HepG2 (cell line): ENCODE results near the gene SCO1. TPM values are rescaled to one million over a fixed set of nuclear protein-coding genes. Genes with fewer than 3 reads are reported as not detected.

Source experiments
- ATAC-seq: fragments of 200-7000 bp; cut with Tn5 transposase; 3 replicates; pipeline ENCODE4 v1.9.1; 2020; ENCODE audit warnings: mild to moderate bottlenecking, moderate library complexity
- BruUV-seq: library from RNA; stranded (reverse); fragments of 400-500 nt; replicated peaks from 2 replicates; lab custom pipeline; 2021; lab: Mats Ljungman, UMichigan
- CTCF ChIA-PET: fragments of 300-600 bp; formaldehyde crosslinking; extraction: SDS; loops from one replicate; lab custom pipeline; 2021; ENCODE audit warnings: low total read pairs, inconsistent platforms, low intra/inter-chr PET ratio; lab: Yijun Ruan, JAX
- POLR2A ChIA-PET: fragments of 350-600 bp; sonication (Branson Sonifier 250); formaldehyde crosslinking; loops from one replicate; lab custom pipeline; 2020; ENCODE audit warnings: antibody characterized with exemption, inconsistent platforms; lab: Yijun Ruan, JAX
- DNase-seq: peaks from one replicate; pipeline ENCODE4 v3.0.0-alpha.2; 2015; ENCODE audit warnings: low spot score
- FAIRE-seq: peaks from 3 replicates; lab custom pipeline; 2011; peaks lifted over from hg19 to GRCh38; lab: Jason Lieb, UNC
- H2AFZ ChIP-seq: one replicate; pipeline ENCODE4 v1.6.1; 2011; ENCODE audit warnings: low read length, inconsistent platforms
- H3K27ac ChIP-seq: fragments of 300-600 bp; 3 replicates; pipeline ENCODE4 v1.8.0; 2011; ENCODE audit warnings: mixed run types, mild to moderate bottlenecking, mixed read lengths, low read length, inconsistent platforms; ENCODE audit not compliant: insufficient read depth; ENCODE audit errors: extremely low read length
- H3K27me3 ChIP-seq, 2 experiments: fragments of 200-600 bp in 1 of 2; 2 replicates in 1 of 2; 3 replicates in 1 of 2; pipeline versions ENCODE4 v1.6.0 to v1.8.0; 2011; ENCODE audit warnings: low read length in 2 of 2, mild to moderate bottlenecking in 2 of 2, moderate library complexity in 2 of 2, inconsistent platforms in 1 of 2; ENCODE audit not compliant: insufficient read depth in 2 of 2, control insufficient read depth in 1 of 2
- H3K36me3 ChIP-seq, 2 experiments: fragments of 200-600 bp in 1 of 2; replicated peaks in 1 of 2; 2 replicates in 1 of 2; 3 replicates in 1 of 2; pipeline versions ENCODE4 v1.5.1 to v1.8.0; 2011; ENCODE audit warnings: low read length in 2 of 2, inconsistent platforms in 1 of 2; ENCODE audit not compliant: insufficient read depth in 2 of 2, control insufficient read depth in 1 of 2
- H3K4me1 ChIP-seq: 2 replicates; pipeline ENCODE4 v1.5.1; 2012; ENCODE audit warnings: low read length, inconsistent platforms; ENCODE audit not compliant: insufficient read depth
- H3K4me2 ChIP-seq: 2 replicates; pipeline ENCODE4 v1.6.0; 2011; ENCODE audit warnings: low read depth, low read length, inconsistent platforms
- H3K4me3 ChIP-seq, 3 experiments: fragments of 200-600 bp in 1 of 3; sonication (generic), shearing (Covaris generic) in 1 of 3; replicated peaks in 1 of 3; 2 replicates each; pipeline ENCODE4 v1.5.1; 2011 to 2016; ENCODE audit warnings: low read length in 3 of 3, inconsistent platforms in 2 of 3, low read depth in 2 of 3, mild to moderate bottlenecking in 2 of 3, control low read depth in 1 of 3, mixed read lengths in 1 of 3; ENCODE audit not compliant: insufficient read depth in 1 of 3
- H3K79me2 ChIP-seq: one replicate; pipeline ENCODE4 v1.6.1; 2011; ENCODE audit warnings: low read length, inconsistent platforms; ENCODE audit not compliant: insufficient read depth
- H3K9ac ChIP-seq: 2 replicates; pipeline ENCODE4 v1.6.0; 2011; ENCODE audit warnings: mild to moderate bottlenecking, low read depth, low read length, inconsistent platforms; ENCODE audit not compliant: insufficient read depth
- H3K9me3 ChIP-seq: 2 replicates; pipeline ENCODE4 v1.5.1; 2012; ENCODE audit warnings: mild to moderate bottlenecking, low read length
- H4K20me1 ChIP-seq: 2 replicates; pipeline ENCODE4 v1.6.0; 2011; ENCODE audit warnings: inconsistent platforms, mild to moderate bottlenecking, low read length, moderate library complexity; ENCODE audit not compliant: insufficient read depth
- ATF6 ChIP-seq: sonication (generic); formaldehyde crosslinking; conservative IDR thresholded peaks from 2 replicates; pipeline ENCODE4 v1.4.0; 2020; ENCODE audit warnings: missing genetic modification reagents
- CCAR2 ChIP-seq: fragments of 200-400 bp; formaldehyde crosslinking; optimal IDR thresholded peaks from 2 replicates; pipeline ENCODE3; 2018; ENCODE audit warnings: low read depth, mild to moderate bottlenecking, low read length, moderate library complexity
- GATAD1 ChIP-seq: IDR thresholded peaks from 2 replicates; pipeline ENCODE4 v1.6.1; 2016; ENCODE audit warnings: missing genetic modification reagents, missing compliant biosample characterization
- NFE2L1 ChIP-seq: sonication (generic); formaldehyde crosslinking; IDR thresholded peaks from 2 replicates; pipeline ENCODE4 v1.4.0; 2020; ENCODE audit warnings: missing genetic modification reagents, mild to moderate bottlenecking, borderline replicate concordance
- NFKB2 ChIP-seq: sonication (generic); formaldehyde crosslinking; IDR thresholded peaks from 2 replicates; pipeline ENCODE4 v1.4.0; 2020; ENCODE audit warnings: missing genetic modification reagents, borderline replicate concordance
- NR0B2 ChIP-seq: sonication (generic); formaldehyde crosslinking; IDR thresholded peaks from 2 replicates; pipeline ENCODE4 v1.4.0; 2020; ENCODE audit warnings: mild to moderate bottlenecking, missing genetic modification reagents
- ONECUT2 ChIP-seq: sonication (generic); formaldehyde crosslinking; IDR thresholded peaks from 2 replicates; pipeline ENCODE4 v1.4.0; 2020; ENCODE audit warnings: missing genetic modification reagents
- RFXANK ChIP-seq: IDR thresholded peaks from 2 replicates; pipeline ENCODE4 v1.6.1; 2016
- SOX13 ChIP-seq, 3 experiments: fragments of 450-650 bp in 1 of 3; sonication (generic) in 1 of 3; formaldehyde crosslinking in 1 of 3; IDR thresholded peaks in 2 of 3; conservative IDR thresholded peaks in 1 of 3; 2 replicates each; pipeline versions ENCODE4 v1.5.0 to v1.6.1; 2016 to 2020; ENCODE audit warnings: antibody characterized with exemption in 1 of 3, mild to moderate bottlenecking in 1 of 3, missing compliant biosample characterization in 1 of 3, missing genetic modification reagents in 1 of 3, moderate library complexity in 1 of 3
- SRSF9 ChIP-seq: fragments of 200-400 bp; formaldehyde crosslinking; IDR thresholded peaks from 2 replicates; pipeline ENCODE4 v1.6.1; 2018; ENCODE audit warnings: borderline replicate concordance, mild to moderate bottlenecking, low read depth, low read length; ENCODE audit not compliant: insufficient read depth, poor library complexity, severe bottlenecking
- U2AF1 ChIP-seq: fragments of 200-400 bp; formaldehyde crosslinking; optimal IDR thresholded peaks from 2 replicates; pipeline ENCODE3; 2017; ENCODE audit warnings: mild to moderate bottlenecking, low read depth, low read length
- ZFP41 ChIP-seq: sonication (generic); formaldehyde crosslinking; IDR thresholded peaks from 2 replicates; pipeline ENCODE4 v1.4.0; 2020; ENCODE audit warnings: mild to moderate bottlenecking, missing genetic modification reagents, borderline replicate concordance
- ZNF670 ChIP-seq: sonication (generic); formaldehyde crosslinking; IDR thresholded peaks from 2 replicates; pipeline ENCODE4 v1.8.0; 2022; ENCODE audit warnings: mild to moderate bottlenecking, missing genetic modification reagents, borderline replicate concordance
- ZNF776 ChIP-seq: sonication (generic); formaldehyde crosslinking; IDR thresholded peaks from 2 replicates; pipeline ENCODE4 v1.4.0; 2020; ENCODE audit warnings: mild to moderate bottlenecking, missing genetic modification reagents
- ZNF782 ChIP-seq: sonication (generic); formaldehyde crosslinking; IDR thresholded peaks from 2 replicates; pipeline ENCODE4 v1.4.0; 2020; ENCODE audit warnings: missing genetic modification reagents, mild to moderate bottlenecking, borderline replicate concordance
- whole genome bisulfite sequencing: methylation state at CpG from one replicate; pipeline ENCODE4 v1.1.6; 2017; ENCODE audit warnings: low lambda C conversion rate; 5-methylcytosine and 5-hydroxymethylcytosine counted together
- in situ Hi-C: cut with HindIII; loops from 2 replicates; pipeline ENCODE4 v1.10.0; 2017; ENCODE audit warnings: low pct_unique_long_range_greater_than_20kb; ENCODE audit not compliant: extremely low pct_ligation_motif_present
- intact Hi-C: fragments of 100-400 bp; cut with micrococcal nuclease; formaldehyde crosslinking; loops from one replicate; pipeline ENCODE4 v1.10.0; 2022; ENCODE audit not compliant: unreplicated experiment
- polyA plus RNA-seq, 8 experiments: library from polyadenylated mRNA; depleted of rRNA in 3 of 8; stranded (reverse) in 7 of 8; unstranded in 1 of 8; fragments of >200 nt; fragmentation: Illumina TruSeq in 4 of 8; extraction: Trizol in 4 of 8; gene quantifications; 2 replicates each; pipeline versions ENCODE4 v1.2.1 to v1.2.3, GENCODE V29; 2011 to 2016; ENCODE audit warnings: low read depth in 4 of 8, missing spikeins in 1 of 8, mixed read lengths in 1 of 8; ENCODE audit not compliant: insufficient read depth in 1 of 8
- total RNA-seq, 5 experiments: library from RNA; depleted of rRNA; stranded (reverse); fragments of >200 nt; fragmentation: Illumina TruSeq; extraction: Trizol; gene quantifications; 2 replicates each; pipeline ENCODE4 v1.2.3, GENCODE V29; 2016; ENCODE audit warnings: low read depth in 1 of 5
- TF ChIP-seq, protein P1 (sequence below): sonication (generic); formaldehyde crosslinking; IDR thresholded peaks from 2 replicates; pipeline ENCODE4 v1.5.1; 2020; ENCODE audit warnings: mild to moderate bottlenecking, moderate library complexity, missing genetic modification reagents
- TF ChIP-seq, protein P2 (sequence below): IDR thresholded peaks from 2 replicates; pipeline ENCODE4 v1.6.1; 2018; ENCODE audit warnings: missing genetic modification reagents
- TF ChIP-seq, protein P3 (sequence below): sonication (generic); formaldehyde crosslinking; IDR thresholded peaks from 2 replicates; pipeline ENCODE4 v1.5.1; 2020; ENCODE audit warnings: missing genetic modification reagents, mild to moderate bottlenecking, borderline replicate concordance

Gene SCO1
- total and polyA plus RNA-seq, 2 of the 13 experiments (the other 11 are each of a cell fraction or from before 2014, with no cell fraction given), result 11.4 to 50.3 TPM

GRCh38 chr17:10640475-10640874, 56.9 kb downstream of the SCO1 start:
- DNase-seq (no peak), ATAC-seq (no peak), FAIRE-seq (no peak)
- Histone ChIP-seq H3K9ac (no peak overlapping the region), H3K9me3 (no peaks in the 10 kb centered on the region), H3K4me2 (no peak overlapping the region), H4K20me1 (no peaks in the 10 kb centered on the region), H3K27me3 (no peaks in the 10 kb centered on the region), H3K36me3 (peaks cover 1 to 16% of the 10 kb centered on the region in 2 experiments; a peak in 3 of 5 replicates), H3K27ac (no peak overlapping the region), H3K79me2 (no peaks in the 10 kb centered on the region), H2AFZ (no peak overlapping the region), H3K4me3 (no peak overlapping the region), H3K4me1 (no peaks in the 10 kb centered on the region)
- in situ Hi-C loops, result no loop called here
- WGBS, result 62% methylated on average over 3 of the region's 3 CpGs
- BruUV-seq, result no TSS peak
- intact Hi-C loops, result no loop called here
- ChIA-PET CTCF (no interaction called here), POLR2A (no interaction called here)
- TF ChIP-seq ZNF670 (no peak), SOX13 (IDR thresholded peaks at IDR 0.05) (no peak), SOX13 (CRISPR knock-in tag; conservative IDR thresholded peaks at IDR 0.05 in 1 of 2, IDR thresholded peaks at IDR 0.05 in 1 of 2) (no peak), GATAD1 (no peak), U2AF1 (no peak), NR0B2 (CRISPR knock-in tag) (no peak), CCAR2 (no peak), NFE2L1 (no peak), ZNF782 (CRISPR knock-in tag) (no peak), RFXANK (CRISPR knock-in tag) (no peak), ATF6 (CRISPR knock-in tag) (no peak), SRSF9 (no peak), ZFP41 (CRISPR knock-in tag) (no peak), ONECUT2 (CRISPR knock-in tag) (no peak), ZNF776 (no peak), NFKB2 (CRISPR knock-in tag) (no peak)
- TF ChIP-seq, protein P1, sequence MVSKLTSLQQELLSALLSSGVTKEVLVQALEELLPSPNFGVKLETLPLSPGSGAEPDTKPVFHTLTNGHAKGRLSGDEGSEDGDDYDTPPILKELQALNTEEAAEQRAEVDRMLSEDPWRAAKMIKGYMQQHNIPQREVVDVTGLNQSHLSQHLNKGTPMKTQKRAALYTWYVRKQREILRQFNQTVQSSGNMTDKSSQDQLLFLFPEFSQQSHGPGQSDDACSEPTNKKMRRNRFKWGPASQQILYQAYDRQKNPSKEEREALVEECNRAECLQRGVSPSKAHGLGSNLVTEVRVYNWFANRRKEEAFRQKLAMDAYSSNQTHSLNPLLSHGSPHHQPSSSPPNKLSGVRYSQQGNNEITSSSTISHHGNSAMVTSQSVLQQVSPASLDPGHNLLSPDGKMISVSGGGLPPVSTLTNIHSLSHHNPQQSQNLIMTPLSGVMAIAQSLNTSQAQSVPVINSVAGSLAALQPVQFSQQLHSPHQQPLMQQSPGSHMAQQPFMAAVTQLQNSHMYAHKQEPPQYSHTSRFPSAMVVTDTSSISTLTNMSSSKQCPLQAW (CRISPR knock-in tag), result no peak
- TF ChIP-seq, protein P2, sequence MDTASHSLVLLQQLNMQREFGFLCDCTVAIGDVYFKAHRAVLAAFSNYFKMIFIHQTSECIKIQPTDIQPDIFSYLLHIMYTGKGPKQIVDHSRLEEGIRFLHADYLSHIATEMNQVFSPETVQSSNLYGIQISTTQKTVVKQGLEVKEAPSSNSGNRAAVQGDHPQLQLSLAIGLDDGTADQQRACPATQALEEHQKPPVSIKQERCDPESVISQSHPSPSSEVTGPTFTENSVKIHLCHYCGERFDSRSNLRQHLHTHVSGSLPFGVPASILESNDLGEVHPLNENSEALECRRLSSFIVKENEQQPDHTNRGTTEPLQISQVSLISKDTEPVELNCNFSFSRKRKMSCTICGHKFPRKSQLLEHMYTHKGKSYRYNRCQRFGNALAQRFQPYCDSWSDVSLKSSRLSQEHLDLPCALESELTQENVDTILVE, result no peak
- TF ChIP-seq, protein P3, sequence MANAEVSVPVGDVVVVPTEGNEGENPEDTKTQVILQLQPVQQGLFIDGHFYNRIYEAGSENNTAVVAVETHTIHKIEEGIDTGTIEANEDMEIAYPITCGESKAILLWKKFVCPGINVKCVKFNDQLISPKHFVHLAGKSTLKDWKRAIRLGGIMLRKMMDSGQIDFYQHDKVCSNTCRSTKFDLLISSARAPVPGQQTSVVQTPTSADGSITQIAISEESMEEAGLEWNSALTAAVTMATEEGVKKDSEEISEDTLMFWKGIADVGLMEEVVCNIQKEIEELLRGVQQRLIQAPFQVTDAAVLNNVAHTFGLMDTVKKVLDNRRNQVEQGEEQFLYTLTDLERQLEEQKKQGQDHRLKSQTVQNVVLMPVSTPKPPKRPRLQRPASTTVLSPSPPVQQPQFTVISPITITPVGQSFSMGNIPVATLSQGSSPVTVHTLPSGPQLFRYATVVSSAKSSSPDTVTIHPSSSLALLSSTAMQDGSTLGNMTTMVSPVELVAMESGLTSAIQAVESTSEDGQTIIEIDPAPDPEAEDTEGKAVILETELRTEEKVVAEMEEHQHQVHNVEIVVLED (CRISPR knock-in tag), result no peak
